GM20431 (cell line): Measurements from ENCODE around the gene SFSWAP.
"Not testable (repeated sequence)": the region's sequence is repeated elsewhere in the genome, so short reads cannot be mapped to it uniquely, and the experiment has no call there.

Experiments
- in situ Hi-C: fragments of 300-500 bp; cut with MseI, MboI; formaldehyde crosslinking; loops from one replicate; pipeline ENCODE4 v1.15.0; 2020; ENCODE audit warnings: low sequenced_read_pairs; ENCODE audit not compliant: unreplicated experiment

SFSWAP gene

DNA sequence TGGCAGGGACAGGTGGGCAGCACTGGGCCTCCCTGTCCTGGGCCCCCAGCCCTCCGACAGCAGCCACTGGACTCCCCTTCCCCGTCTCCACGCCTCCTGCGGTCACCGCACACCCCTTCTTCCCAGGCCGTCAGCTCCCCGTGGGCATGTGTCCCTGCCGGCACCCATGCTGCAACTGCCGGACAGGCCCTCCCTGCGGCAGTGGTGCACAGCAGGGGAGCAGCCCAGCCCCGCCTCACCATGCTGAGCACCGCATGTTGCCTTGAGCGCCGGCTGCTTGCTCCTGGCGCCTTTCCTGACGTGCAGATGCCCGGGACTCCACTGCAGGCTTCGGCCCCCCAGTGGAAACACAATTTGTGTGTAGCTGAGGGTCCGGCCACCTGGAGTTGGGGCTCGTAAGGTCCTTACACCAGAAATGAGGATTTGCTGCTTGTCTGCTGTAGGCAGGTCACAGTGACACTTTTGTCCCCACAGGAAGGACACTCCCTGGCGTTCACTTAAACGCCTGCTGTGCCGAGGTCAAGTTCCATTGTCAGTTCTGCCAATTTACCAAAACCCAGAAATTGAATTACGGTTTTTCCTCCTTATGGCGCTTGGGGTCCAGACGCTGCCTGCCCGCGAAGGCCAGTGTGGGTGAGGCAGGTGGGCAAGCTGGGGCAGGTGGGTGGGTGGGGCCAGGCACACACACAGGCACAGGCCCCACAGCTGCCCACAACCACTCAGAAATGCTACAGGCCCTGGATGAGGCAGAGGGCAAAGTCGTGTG lies 89.1 kb downstream of the SFSWAP start:
- in situ Hi-C loops = no loop called here

DNA sequence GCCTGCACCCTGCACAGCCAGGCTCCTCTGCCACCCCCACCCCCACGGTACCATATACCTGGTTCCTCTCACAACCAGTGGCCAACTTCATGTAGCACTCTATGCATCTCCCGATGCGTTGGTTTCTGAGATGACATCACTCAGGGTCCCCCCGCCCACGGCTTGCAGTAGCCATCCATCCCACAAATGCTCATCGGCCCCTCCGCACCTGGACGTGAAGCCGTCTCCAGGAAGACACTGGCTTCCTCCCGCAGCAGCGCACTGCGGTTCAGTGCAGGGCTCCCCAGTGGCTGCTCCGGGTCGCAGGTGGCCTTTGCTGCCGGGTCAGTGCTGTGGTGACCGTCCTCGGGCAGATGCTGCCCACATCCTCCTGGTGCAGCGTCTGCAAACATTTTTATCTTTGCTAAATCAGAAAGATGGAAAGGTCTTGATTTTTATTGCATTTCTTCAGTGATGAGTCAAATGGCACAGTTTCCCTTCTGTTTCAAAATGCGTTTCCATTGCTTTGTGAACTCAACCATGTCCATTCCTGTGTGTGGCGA lies 89.8 kb downstream of the SFSWAP start:
- in situ Hi-C loops = no loop called here

DNA sequence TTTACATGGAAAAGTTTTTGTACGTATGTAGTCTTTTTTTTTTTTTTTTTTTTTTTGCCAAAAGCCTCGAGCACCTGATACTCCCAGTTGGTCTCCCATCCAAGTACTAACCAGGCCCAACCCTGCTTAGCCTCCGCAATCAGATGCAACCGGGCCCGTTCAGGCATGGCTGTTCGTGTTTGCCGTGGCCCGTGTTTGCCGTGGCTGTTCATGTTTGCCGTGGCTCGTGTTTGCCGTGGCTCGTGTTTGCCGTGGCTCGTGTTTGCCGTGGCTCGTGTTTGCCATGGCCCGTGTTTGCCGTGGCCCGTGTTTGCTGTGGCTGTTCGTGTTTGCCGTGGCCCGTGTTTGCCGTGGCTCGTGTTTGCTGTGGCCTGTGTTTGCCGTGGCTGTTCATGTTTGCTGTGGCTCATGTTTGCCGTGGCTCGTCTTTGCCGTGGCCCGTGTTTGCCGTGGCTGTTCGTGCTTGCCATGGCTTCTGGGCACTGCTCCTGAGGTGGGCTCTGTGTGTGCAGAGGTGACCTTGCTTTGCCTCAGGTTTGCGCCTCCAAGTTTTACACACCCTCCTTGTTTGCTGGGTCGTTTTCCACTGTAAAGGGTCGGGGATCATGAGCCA lies 90.5 kb downstream of the SFSWAP start:
- in situ Hi-C loops = no loop called here

DNA sequence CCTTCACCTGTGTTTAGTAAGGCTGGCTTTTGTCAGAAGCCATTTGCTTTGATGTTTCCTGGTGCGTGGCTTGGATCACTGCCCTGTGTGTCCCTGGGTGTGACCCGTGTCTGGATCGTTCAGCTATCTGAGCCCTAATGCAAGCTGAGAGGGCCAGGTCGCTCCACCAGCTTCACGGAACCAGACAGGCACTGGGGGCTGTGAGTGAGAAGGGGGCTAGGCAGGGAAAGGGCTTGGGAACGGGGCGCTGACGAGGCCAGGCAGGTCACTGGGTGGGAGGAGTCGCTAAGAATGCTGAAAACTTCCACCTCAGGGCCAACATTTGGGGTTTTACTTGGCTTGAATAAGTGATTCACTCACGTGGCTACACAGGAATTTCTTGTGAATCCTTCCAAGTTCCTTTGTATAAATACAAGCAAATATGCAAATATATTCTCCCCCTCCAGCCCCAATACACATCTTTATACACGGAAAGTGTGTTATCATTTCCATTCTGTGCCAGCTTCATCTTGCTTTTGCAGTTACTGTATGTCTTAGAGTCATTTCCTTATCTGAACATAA lies 93.2 kb downstream of the SFSWAP start:
- in situ Hi-C loops = no loop called here

DNA sequence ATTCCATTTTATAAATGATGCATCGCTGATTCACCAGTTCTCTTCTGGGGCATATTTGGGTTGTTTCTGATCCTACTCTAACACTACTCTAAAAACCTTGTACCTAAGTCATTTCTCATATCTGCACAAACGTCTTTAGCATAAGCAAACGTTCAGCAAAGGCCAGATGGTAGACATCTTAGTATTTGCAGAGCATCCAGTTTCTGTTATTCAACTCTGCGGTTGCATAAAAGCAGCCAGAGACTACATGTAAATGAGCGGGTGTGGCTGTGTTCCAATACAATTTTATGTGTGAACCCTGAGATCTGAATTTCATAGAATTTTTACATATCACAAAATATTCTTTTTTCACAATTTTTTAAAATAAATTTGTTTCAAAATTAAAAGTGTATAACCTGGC lies 94.5 kb downstream of the SFSWAP start:
- in situ Hi-C loops = no loop called here

DNA sequence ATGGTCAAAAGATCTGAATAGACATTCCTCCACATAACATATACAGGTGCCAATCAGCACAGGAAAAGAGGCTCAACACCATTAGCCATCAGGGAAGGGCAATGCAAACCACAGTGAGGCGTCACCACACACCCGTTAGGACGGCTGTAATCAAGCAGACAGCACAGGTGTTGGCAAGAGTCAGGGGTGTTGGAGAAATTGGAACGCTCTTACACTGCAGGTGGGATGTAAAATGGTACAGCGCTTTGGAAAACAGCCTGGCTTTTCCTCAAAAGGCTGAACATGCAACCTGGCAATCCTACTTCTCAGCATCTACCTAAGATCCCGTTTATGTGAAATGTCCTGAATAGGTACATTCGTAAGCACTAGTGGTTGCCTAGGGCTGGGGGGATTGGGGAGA lies 95.8 kb downstream of the SFSWAP start:
- in situ Hi-C loops = no loop called here

DNA sequence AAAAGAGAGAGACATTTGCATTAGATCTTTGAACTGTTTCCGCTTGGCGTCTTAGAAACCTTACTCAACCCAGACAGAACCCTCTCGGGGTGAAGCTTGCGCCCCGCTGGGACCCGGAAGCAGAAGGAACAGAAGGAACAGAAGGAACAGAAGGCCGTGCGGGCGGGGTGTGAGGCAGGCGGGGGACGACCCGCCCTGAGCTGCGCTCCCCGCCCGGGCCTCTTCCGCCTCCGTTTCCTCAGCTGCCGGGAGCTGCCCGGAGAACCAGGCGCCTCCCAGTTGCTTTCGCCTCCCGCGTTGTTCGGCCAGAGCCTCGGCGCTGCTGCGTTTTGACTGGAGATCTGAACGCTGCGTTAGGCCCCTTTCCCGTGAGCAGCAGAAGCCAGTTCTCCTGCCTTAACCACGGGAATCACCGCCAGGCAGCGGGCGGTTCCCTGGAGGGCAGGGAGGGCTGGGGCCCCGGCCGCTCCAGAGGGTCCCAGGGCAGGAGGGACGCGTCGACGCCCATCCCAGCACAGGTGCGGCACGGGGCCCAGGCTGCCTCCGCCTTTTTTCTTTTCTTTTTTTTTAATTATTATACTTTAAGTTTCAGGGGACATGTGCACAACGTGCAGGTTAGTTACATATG lies 98.0 kb downstream of the SFSWAP start:
- in situ Hi-C loops = no loop called here

DNA sequence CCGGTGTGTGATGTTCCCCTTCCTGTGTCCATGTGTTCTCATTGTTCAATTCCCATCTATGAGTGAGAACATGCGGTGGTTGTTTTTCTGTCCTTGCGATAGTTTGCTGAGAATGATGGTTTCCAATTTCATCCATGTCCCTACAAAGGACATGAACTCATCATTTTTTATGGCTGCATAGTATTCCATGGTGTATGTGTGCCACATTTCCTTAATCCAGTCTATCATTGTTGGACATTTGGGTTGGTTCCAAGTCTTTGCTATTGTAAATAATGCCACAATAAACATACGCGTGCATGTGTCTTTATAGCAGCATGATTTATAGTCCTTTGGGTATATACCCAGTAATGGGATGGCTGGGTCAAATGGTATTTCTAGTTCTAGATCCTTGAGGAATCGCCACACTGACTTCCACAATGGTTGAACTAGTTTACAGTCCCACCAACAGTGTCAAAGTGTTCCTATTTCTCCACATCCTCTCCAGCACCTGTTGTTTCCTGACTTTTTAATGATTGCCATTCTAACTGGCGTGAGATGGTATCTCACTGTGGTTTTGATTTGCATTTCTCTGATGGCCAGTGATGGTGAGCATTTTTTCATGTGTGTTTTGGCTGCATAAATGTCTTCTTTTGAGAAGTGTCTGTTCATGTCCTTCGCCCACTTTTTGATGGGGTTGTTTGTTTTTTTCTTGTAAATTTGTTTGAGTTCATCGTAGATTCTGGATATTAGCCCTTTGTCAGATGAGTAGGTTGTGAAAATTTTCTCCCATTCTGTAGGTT lies 98.8 kb downstream of the SFSWAP start:
- in situ Hi-C loops = not testable (repeated sequence)

DNA sequence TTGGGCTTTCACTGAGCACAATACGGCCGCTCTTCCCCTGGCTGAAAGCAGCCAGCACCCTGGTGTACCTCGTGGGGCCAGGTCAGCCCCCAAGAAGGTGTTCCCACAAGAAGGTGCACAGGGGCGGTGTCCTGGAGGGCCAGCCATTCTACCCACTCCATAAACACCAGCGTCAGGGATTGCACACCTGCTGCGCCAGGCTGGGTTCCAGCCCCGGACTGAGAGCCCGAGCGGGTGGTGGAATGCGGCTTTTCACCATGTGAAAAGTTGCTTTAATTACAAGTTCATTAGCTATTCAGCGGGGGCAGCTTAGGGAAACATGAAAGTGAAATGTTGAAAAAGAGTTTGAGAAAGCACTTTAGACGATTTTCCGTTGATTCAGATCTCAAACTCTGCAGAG lies 99.8 kb downstream of the SFSWAP start:
- in situ Hi-C loops = no loop called here

DNA sequence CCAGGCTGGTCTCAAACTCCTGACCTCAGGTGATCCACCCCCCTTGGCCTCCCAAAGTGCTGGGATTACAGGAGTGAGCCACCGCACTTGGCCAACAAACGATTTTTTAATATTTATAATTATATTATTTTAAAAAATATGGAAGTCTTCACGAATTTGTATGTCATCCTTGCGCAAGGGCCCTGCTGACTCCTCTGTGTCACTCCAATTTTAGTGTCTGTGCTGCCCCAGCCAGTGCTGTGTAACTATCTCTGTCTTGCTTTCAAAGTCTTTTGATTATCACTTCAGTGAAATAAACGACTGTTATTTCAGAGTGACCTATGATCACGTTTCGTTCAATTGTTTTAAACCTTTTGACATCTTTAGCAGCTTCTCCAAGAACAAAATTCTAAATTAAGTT lies 104.2 kb downstream of the SFSWAP start:
- in situ Hi-C loops = no loop called here

DNA sequence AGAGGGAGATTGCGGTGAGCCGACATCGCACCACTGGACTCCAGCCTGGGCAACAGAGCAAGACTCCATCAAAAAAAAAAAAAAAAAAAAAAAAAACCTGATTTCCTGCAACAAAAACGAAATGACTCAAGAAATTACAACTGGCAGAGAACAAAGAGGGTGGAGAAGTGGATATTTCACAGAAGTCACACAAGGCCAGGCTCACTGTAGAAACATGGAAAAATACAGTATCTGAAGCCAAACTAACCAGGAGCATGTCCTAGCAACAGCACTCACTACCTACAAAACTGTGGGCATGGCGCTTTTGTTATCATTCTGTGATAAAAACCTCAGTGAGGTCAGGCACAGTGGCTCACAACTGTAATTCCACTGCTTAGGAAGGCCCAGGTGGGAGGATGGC lies 105.6 kb downstream of the SFSWAP start:
- in situ Hi-C loops = no loop called here

DNA sequence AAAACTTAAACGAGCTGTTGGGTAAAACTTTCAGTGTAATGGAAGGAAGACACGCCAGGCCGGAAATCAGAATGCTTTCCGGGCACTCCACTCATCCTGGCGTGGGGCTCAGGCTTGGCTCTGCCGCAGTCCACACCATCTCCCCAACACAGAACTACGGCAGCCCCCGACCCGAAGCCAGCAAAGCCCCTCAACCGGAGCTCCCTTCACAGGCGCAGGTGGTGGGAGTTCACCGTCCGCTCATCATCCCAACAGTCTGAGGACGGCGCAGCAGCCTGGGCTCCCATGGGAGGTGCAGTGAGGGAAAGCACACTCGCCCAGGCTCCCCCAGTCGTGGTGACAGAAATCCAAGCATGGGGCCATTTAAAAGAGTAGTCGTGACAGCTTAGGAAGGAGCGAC lies 106.4 kb downstream of the SFSWAP start:
- in situ Hi-C loops = no loop called here

DNA sequence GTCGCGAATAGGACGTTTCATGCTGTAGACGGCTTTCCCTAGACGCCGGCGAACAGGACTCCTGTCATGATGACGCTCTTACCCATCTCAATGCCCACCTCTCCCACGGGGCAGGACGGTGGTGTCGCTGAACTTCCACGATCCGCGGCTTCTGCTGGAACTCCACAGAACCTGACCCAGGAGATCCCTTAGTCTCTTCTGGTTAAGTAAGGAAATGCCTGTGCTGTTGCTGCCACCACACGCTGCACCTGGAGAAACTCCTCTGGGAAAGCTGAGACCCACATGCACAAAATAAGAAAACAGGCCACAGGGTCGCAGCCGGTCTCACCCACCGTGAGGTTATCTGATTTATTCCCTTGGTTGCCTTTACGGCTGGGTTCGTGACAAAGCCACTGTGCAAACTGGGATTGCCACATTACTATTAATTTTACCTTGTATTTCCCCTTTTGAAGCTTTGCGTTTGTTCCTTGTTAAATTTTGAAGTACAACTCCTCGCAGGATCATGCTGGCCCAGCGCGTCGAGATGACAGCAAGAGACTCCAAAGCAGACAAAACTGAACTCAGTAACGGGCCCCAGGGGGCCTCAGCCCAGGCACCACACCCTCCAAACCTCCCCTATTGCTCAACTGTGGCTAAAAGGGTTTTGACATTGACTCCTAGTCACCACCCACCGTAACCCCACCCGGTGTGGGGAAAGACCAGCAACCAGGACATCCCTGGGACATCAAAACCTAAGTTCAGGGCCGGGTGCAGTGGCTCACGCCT lies 108.1 kb downstream of the SFSWAP start:
- in situ Hi-C loops = no loop called here

DNA sequence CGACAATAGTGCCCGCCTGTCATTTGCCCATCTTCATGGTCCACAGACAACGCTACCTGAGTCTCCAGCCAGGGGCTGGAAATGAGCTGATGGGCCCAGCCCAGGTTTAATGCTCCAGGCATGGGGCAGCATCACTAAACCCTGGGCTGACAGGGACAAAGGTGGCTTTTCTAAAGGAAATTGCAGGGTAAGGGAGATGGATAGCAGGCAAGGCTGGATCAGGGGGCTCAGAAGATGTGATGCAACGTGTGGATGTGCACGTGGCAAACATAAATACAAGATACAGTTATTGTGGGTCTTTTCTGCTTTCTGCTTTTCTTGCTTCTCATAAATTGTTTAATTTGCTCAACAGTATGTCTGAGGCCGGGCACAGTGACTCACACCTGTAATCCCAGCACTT lies 113.6 kb downstream of the SFSWAP start:
- in situ Hi-C loops = no loop called here

DNA sequence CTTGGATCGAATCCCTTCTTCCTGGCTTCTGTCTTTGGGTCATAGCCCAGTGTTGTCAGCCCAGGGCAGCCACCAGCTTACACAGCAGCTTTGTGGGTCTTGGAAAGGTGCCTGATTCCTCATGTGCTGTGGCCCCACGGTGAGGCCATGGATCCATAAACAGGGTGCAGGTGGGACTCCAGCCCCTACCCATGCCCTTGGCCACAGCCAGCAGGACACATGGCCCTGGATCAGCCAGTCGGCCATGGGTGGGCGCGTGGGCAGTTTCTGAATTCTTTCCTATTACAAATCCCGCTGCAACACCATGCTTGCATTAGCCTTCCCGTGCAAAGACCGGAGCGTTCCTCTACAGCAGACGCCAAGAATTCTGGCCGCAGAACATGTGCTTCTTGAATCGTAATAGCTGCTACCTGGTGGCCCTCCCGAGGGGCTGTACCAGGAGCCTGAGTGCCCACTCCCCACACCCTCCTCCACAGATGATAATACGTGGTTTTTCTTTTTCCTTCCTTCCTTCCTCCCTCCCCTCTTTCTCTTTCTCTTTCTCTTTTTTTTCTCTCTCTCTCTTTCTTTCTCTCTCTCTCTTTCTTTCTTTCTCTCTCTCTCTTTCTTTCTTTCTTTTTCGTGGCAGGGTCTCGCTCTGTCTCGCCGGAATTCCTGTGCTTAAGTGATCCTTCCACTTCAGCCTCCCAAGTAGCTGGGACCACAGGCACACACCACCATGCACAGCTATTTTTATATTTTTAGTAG lies 114.4 kb downstream of the SFSWAP start:
- in situ Hi-C loops = no loop called here

DNA sequence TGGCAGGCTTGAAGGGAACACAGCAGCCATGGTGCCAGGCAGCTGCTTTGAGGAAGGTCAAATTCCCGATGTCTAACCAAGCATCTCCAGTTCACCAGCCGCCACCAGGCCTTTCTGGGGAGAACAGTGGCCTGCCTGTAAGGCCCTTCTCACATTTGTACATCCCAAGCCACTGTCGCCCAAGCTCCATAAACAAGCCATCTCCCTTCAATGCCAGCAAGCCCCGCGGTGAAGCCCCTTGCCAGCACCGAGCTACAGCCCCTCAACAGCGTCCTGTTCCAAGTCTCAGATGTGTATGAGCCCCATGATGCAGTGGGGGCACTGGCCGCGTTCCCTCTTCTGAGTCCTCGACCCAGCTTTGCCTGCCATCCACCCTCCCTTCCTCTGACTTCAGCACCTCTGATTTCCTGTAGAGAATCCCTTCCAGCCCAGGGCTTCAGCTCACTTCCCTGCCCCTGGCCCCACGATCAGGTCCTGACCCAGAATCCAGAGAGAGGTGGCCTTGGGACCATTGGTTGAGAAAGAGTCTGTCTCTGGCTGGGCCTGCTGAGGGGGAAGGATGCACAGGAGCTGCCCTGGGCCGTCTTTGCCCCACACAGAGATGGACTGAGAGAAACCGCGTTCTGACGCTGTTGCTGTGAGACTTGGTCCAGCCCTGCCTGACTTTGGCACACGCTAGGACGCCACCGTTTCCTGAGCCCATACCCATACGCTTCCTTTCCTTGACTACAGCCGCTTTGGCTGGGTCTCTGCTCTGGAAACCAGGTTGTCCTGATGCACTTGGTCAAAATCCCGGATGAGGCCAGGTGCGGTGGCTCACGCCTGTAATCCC lies 115.4 kb downstream of the SFSWAP start:
- in situ Hi-C loops = no loop called here

DNA sequence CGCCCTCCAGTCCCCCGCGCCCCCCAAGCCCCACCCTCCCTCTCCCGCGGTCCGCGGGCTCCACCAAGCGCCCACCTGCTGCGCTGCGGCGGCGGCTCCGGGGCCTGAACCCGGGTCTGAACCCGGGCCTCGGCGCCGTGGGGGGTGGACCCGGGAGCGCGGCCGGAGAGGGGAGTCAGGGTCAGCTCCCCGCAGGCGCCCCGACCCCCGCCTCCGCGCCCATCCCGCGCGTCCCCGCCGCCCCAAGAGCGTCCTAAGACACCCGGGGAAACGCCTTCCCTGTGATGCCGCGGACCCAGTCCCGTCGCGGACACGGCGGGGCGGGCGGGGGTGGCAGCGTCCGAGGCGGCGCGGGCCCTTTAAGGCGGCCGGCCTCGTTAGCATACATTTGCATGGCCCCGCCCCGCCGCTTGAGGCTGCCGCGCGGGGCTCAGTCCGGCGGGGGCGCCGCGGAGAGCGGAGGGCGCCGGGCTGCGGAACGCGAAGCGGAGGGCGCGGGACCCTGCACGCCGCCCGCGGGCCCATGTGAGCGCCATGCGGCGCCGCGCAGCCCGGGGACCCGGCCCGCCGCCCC lies 117.2 kb downstream of the SFSWAP start, which contains the start of gene MMP17:
Gene MMP17 (plus strand): TSS at position 433 of the 574 bp plus-strand sequence. CDS start 102 bp downstream, at position 535.
- in situ Hi-C loops = no loop called here
